DND-41 (cell line): ENCODE data around the gene IQGAP1.

Source experiments
- CTCF ChIP-seq: IDR thresholded peaks from 2 replicates; pipeline ENCODE4 v1.5.1; 2012; ENCODE audit warnings: borderline replicate concordance, low read length, moderate library complexity, mild to moderate bottlenecking; ENCODE audit not compliant: poor library complexity, severe bottlenecking; ENCODE audit errors: extremely low read depth
- EZH2 ChIP-seq: IDR thresholded peaks from 3 replicates; pipeline ENCODE4 v1.6.1; 2012; ENCODE audit warnings: borderline replicate concordance, low read depth, mild to moderate bottlenecking, moderate library complexity, low read length, inconsistent platforms; ENCODE audit not compliant: severe bottlenecking

- TF ChIP-seq CTCF = no peak
- no peak for TF ChIP-seq EZH2
Measured at GRCh38 chr15:90362936-90363212, 25.2 kb upstream of the IQGAP1 start.
